Measurements from ENCODE around the gene TCERG1L.

TCERG1L gene

DNA sequence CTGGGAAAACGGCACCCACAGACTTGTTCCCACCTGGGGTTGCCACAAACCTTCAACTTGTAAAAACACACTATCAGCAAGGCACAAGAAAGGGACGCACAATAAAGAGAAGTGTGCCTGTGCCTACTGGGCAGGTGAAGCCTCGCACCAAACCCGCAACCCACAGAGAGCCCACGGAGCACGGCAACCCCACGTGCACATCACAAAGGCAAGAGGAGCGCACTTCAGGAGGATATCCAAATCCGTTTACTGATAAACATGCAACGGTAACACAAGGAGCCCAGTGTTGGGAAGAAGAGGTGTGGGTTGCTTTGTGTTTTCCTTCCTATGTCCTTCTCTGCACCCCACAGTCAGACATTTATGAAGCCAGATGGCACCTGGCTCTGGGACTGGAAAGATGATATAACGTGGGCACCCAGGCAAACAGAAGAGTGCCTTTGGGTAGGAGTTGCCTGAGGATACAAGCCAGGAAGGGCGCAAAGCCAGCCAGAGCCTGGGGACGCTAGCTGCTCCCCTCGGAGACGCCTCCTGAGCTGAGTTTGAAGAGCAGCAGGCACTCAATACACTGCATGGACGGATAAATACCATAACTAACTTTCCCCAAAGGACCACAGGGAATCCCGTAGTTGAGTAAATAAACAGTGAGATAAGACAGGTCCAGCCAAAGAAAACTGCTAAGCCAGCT lies 41.6 kb downstream of the TCERG1L start:
- DNase-seq = no peak

- no peak for DNase-seq
Observed at GRCh38 chr10:131267814-131268095, 43.8 kb downstream of the TCERG1L start.

DNA sequence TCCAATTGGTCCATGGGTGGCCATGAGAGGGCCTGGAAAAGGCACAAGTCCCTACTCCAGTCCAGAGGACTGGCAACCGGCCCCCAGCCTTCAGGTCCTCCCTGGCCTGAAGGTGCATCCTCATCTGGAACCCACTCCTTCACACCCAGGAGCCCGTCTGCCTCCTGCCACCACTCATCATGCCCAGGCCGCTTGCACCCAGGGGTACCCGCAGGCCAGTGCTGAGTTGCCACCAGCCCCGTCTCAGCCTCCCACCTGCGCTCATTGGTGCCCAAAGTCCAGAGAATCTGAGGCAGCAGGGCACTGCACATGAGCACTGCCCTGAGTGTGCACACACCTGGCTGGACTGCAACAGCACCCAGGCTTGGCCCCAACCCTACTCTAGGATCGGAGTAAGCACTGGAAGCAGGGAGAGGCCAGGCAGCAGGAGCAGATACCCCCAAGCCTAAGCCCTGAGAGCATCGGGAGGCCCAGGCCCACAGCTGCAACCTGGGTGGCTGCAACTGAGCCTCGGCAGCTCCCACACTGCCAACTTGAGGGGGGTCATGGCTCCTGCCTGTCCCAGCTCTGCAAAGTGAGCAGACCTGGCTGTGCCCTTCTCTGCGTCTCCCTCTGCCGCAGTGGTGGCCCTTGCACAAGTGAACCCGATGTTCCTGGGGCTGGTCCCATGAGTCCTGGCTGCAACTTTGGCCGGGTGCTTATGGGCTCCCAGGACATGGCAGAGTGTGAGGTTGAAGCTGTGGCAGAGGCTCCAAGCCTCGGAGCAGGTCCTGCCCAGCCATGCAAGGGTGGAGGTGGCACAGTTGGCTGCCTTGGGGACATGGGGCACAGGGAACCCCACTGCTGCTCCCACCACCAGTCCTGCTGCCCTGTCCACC lies 44.3 kb downstream of the TCERG1L start:
- no peak for DNase-seq

- DNase-seq = no peak
Observed at GRCh38 chr10:131264110-131264788, 47.3 kb downstream of the TCERG1L start.

- no peak for DNase-seq
Observed at GRCh38 chr10:131261890-131262475, 49.5 kb downstream of the TCERG1L start.

GRCh38 chr10:131260452-131261211 lies 50.9 kb downstream of the TCERG1L start:
- DNase-seq = no peak

DNA sequence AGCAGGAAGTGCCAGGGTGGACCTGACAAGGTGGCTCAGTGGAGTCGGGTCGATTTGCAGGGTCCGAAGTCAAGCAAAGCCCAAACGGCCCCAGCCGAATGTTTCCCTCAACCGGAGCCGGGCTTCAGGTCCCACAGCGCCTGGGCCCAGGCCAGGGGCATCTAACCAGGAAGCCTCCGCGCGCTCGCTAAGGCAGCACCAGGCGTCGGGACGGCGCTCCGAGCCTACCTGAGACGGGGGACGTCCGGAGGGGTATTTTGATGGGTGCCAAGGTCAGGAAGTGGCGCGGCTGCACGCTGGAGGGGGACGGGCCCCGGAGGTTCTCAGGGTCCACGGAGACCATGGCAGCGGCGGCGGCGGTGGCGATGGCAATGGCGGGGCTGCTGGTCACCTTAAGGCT lies 51.5 kb downstream of the TCERG1L start:
- DNase-seq = no peak

- no peak for DNase-seq
Observed at GRCh38 chr10:131259535-131259934, 52.0 kb downstream of the TCERG1L start.

GRCh38 chr10:131258256-131258655 lies 53.3 kb downstream of the TCERG1L start:
- DNase-seq = no peak

DNA sequence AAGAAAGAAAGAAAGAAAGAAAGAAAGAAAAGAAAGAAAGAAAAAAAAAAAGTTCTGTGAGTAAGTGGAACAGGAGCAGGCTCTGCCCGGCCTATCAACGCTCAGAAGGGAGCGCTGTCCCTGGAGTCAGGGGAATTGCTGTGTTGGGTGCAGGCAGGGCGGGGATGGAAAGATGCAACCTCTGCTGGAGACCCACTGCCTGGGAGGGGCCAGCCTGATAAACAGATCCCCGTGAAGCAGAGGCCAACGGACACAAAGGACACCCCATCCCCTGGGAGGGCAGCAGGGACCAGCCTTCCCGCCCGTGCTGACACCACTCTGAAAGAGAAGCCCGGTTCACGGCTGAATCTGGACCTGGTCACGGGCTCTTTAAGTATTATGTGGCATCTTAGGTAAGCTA lies 54.5 kb downstream of the TCERG1L start:
- no peak for DNase-seq

DNA sequence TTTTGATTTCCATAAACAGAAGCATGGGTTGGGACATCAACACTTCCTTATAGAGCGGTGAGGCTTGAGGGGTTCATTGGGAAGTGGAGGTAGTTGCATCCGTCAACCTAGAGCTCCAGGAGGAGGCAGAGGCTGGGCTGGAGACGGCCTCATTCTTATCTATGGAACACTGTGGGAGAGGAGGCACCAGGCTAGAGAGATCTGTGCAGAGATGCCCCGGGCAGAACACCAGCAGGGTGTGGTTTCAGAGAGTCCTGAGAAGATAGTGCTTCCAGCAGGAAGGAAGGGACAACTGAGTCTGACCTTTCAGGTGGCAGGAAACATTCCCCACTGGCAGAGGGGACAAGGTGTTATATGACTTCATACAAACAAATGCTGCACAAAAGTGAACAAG lies 56.7 kb downstream of the TCERG1L start:
- no peak for DNase-seq

DNA sequence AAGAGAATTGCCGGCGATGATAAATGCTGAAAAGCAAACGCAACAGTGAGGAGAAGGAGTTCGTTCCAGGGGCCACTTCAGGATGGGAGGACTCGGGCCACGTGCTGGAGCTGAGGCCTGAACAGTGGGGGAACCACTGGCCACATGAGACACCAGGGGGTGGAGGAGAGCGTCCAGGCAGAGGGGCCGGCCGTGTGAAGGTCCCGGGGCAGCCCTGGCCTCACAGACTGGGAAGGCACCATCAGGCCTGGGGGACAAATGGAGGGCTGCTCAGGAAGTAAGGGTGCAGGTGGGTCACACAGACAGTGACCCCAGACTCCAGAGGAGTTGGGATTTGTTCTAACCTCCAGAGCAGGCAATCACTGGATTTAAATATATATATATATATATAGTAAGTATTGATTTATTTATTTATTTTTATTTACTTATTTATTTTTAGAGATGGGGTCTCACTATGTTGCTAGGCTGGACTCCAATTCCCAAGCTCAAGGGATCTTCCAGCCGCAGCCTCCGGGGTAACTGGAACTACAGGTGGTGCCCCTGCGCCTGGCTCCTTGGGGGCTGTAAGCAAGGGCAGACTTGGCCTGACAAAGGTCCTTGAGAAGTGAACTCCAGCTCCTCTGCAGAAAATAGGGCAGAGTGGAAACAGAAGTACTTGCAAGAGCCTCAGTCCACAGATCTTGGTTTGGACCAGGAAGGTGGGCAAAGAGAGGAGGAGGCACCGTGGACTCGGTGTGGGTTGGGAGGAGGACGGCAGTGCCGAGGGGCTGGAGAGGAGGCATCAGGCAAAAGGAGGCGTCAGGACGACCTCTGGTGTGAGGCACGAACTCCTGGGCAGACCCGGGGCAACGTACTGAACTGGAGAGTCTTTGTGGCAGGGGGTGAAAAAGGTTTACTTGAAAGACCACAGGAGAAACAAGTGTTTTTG lies 57.3 kb downstream of the TCERG1L start:
- DNase-seq = no peak

DNA sequence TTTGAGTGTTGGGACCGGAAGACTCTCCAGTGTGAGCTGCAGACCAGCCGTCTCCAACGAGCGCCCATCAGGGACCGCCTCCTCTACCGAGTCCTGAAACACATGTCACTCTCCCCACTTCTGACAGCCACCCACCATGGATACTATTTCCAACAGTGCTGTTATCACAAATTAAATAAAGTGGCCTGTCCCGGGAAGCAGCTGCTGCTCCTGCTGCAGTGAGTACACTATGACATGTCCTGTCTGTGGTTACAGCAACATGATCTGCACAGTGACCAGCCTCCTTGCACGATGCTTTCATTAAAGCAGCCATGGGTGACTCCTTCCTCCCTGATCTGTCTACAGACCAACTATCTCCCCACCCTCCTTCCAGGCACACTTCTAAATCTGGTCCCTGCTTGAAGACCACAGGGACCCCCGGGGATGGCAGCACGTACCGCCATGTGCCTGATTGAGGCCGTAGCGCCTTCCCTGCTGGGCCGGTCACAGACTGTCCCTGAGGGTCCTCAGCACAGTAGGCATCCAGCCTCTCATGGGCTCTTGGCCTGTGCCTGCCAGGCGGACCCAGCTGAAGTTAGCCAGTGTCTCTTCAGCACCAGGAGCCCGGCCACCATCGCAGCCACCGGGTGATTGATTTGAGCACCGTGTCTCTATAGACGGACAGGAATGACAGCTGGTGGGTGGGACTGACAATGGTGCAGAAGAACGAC lies 58.8 kb downstream of the TCERG1L start:
- no peak for DNase-seq

- no peak for DNase-seq
Observed at GRCh38 chr10:131251146-131251541, 60.4 kb downstream of the TCERG1L start.

GRCh38 chr10:131250454-131251145 lies 60.9 kb downstream of the TCERG1L start:
- DNase-seq = no peak

GRCh38 chr10:131249955-131250344 lies 61.6 kb downstream of the TCERG1L start:
- no peak for DNase-seq

GRCh38 chr10:131249238-131249954 lies 62.1 kb downstream of the TCERG1L start:
- DNase-seq = no peak

DNA sequence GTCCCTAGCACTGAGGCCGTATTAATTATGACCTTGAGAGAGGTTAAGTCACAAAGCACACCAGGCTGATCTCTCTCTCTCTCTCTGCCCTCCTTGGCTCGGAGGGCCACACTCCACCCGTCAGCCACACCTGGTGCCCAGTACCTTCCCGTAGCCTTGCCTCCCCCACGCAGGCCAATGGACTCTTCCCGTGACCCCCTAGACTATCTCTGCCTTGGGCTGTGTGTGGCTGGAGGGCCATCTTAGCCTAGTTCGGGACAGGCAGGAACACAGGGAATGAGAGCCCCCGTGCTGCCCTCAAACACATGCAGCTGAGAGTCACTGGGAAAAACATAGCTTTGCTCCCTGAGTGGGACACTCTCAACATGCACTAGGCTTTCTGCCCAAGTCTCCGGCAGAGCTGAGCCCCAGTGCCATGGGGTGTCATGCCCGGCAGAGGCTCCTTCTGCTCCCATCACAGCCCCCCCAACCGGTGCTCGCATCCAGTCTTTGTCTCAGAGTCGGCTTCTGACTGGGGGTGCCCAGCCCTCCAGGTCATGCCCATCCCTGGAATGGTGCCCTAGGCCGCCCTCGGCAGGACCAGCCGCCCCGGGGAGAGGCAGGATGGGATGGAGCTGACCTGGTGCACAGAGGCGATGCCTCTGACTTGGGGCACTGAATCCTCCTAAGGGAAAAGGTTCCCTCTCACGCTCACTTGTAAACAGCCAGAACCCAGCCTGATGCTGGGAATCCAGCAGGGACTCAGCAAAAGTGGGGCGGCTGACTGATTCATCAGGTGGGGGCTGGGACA lies 63.0 kb downstream of the TCERG1L start:
- no peak for DNase-seq

DNA sequence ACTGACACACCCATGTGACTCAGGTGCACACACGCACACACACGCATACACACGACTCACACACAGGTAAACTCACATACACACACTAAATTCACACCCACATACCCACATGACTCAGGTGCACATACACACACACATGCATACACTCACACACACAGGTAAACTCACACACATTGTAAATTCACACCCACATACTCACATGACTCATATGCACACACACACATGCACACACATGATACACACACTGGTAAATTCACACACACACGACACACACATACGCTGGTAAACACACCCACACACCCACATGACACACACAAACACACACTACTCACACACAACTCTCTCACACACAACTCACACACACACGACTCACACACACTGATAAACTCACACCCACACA lies 63.6 kb downstream of the TCERG1L start:
- no peak for DNase-seq

All from 8988T (cell line).